HCT116 (cell line): ENCODE measurements around the gene GAL. TPM values are rescaled to one million over a fixed set of nuclear protein-coding genes. Genes with fewer than 3 reads are reported as not detected.

Experiments
- ATAC-seq: fragments of 200-7000 bp; cut with Tn5 transposase; 2 replicates; pipeline ENCODE4 v1.9.1; 2020; ENCODE audit warnings: mild to moderate bottlenecking, moderate library complexity
- BruUV-seq: library from RNA; stranded (reverse); fragments of 400-500 nt; replicated peaks from 2 replicates; lab custom pipeline; 2021; lab: Mats Ljungman, UMichigan
- CTCF ChIA-PET: fragments of 300-600 bp; sonication (Branson Sonifier 250); formaldehyde crosslinking; loops from one replicate; lab custom pipeline; 2021; ENCODE audit warnings: antibody characterized with exemption; lab: Charles Lee
- POLR2A ChIA-PET: fragments of 300-600, 350-600 bp; sonication (Branson Sonifier 250); formaldehyde crosslinking; loops from one replicate; lab custom pipeline; 2021; ENCODE audit warnings: antibody characterized with exemption; lab: Charles Lee
- RAD21 ChIA-PET, 2 experiments: fragments of 300-600 bp; sonication (Branson Sonifier 250); formaldehyde crosslinking; loops; one replicate each; lab custom pipeline; 2023; ENCODE audit warnings: low total read pairs in 2 of 2; ENCODE audit not compliant: uncharacterized antibody in 2 of 2, unreplicated experiment in 2 of 2, low non-redundant PET in 1 of 2; lab: Charles Lee
- DNase-seq: peaks from one replicate; pipeline ENCODE4 v3.0.0-alpha.2; 2010; ENCODE audit warnings: low read depth, low spot score
- H2AFZ ChIP-seq: fragments of 200-600 bp; shearing (Covaris generic), sonication (generic); 2 replicates; pipeline ENCODE4 v1.6.1; 2017; ENCODE audit warnings: low read depth, mixed run types, mixed read lengths, antibody characterized with exemption, low read length; ENCODE audit not compliant: poor library complexity, severe bottlenecking
- H3K27ac ChIP-seq: 2 replicates; pipeline ENCODE4 v1.5.1; 2012; ENCODE audit warnings: low read depth, low read length
- H3K27me3 ChIP-seq: fragments of 200-600 bp; sonication (generic); 2 replicates; pipeline ENCODE4 v1.6.1; 2016; ENCODE audit warnings: mixed run types, low read length, mixed read lengths; ENCODE audit not compliant: insufficient read depth
- H3K36me3 ChIP-seq, 2 experiments: fragments of 200-500 bp in 1 of 2; fragments of 200-600 bp in 1 of 2; sonication (Bioruptor generic) in 1 of 2; sonication (generic) in 1 of 2; 2 replicates each; pipeline versions ENCODE4 v1.5.1 to v1.6.1; 2014 to 2016; ENCODE audit warnings: low read length in 2 of 2, inconsistent platforms in 1 of 2, mixed read lengths in 1 of 2, mixed run types in 1 of 2; ENCODE audit not compliant: insufficient read depth in 2 of 2, control insufficient read depth in 1 of 2
- H3K4me1 ChIP-seq, 2 experiments: fragments of 200-600 bp in 1 of 2; sonication (generic) in 1 of 2; 2 replicates each; pipeline versions ENCODE4 v1.5.1 to v1.6.1; 2012 to 2017; ENCODE audit warnings: low read length in 2 of 2, inconsistent platforms in 1 of 2, mild to moderate bottlenecking in 1 of 2, mixed read lengths in 1 of 2, mixed run types in 1 of 2, moderate library complexity in 1 of 2; ENCODE audit not compliant: insufficient read depth in 2 of 2, control insufficient read depth in 1 of 2
- H3K4me2 ChIP-seq: fragments of 200-600 bp; sonication (generic); 2 replicates; pipeline ENCODE4 v1.6.1; 2017; ENCODE audit warnings: mixed run types, low read length, mixed read lengths
- H3K4me3 ChIP-seq, 2 experiments: fragments of 200-600 bp in 1 of 2; sonication (generic) in 1 of 2; replicated peaks in 1 of 2; 2 replicates each; pipeline ENCODE4 v1.5.1; 2011 to 2016; ENCODE audit warnings: low read length in 2 of 2, control low read depth in 1 of 2, low read depth in 1 of 2, mild to moderate bottlenecking in 1 of 2, mixed read lengths in 1 of 2, mixed run types in 1 of 2
- H3K79me2 ChIP-seq: fragments of 200-600 bp; sonication (generic); 2 replicates; pipeline ENCODE4 v1.6.1; 2017; ENCODE audit warnings: mild to moderate bottlenecking, mixed run types, low read length, moderate library complexity, mixed read lengths; ENCODE audit not compliant: insufficient read depth
- H3K9ac ChIP-seq: fragments of 200-600 bp; sonication (generic); 2 replicates; pipeline ENCODE4 v1.6.1; 2016; ENCODE audit warnings: low read length, mixed read lengths
- H3K9me2 ChIP-seq: fragments of 200-600 bp; sonication (generic), shearing (Covaris generic); 2 replicates; pipeline ENCODE4 v1.6.1; 2017; ENCODE audit warnings: mixed run types, mild to moderate bottlenecking, moderate library complexity; ENCODE audit not compliant: insufficient read depth
- H3K9me3 ChIP-seq, 2 experiments: fragments of 200-500 bp in 1 of 2; fragments of 200-600 bp in 1 of 2; sonication (Bioruptor generic) in 1 of 2; sonication (generic) in 1 of 2; 2 replicates each; pipeline ENCODE4 v1.6.1; 2014 to 2017; ENCODE audit warnings: low read length in 2 of 2, mixed read lengths in 2 of 2, inconsistent platforms in 1 of 2, low read depth in 1 of 2, mild to moderate bottlenecking in 1 of 2, mixed run types in 1 of 2, moderate library complexity in 1 of 2; ENCODE audit not compliant: control insufficient read depth in 1 of 2, insufficient read depth in 1 of 2
- H4K20me1 ChIP-seq: fragments of 200-600 bp; sonication (generic), shearing (Covaris generic); 2 replicates; pipeline ENCODE4 v1.6.1; 2017; ENCODE audit warnings: mixed run types, mild to moderate bottlenecking, moderate library complexity; ENCODE audit not compliant: insufficient read depth
- EZH2phosphoT487 ChIP-seq: fragments of 200-600 bp; IDR thresholded peaks from 2 replicates; pipeline ENCODE4 v1.6.1; 2018; ENCODE audit warnings: antibody characterized with exemption, borderline replicate concordance
- JUND ChIP-seq: IDR thresholded peaks from 2 replicates; pipeline ENCODE4 v1.6.1; 2012
- POLR2A ChIP-seq: IDR thresholded peaks from 2 replicates; pipeline ENCODE4 v1.7.0; 2011; ENCODE audit warnings: borderline replicate concordance; ENCODE audit not compliant: insufficient read depth, insufficient read length; ENCODE audit errors: extremely low read depth
- RAD21 ChIP-seq: IDR thresholded peaks from 2 replicates; pipeline ENCODE4 v1.6.1; 2012; ENCODE audit warnings: low read depth, mild to moderate bottlenecking
- TCF7L2 ChIP-seq: IDR thresholded peaks from 2 replicates; pipeline ENCODE4 v1.7.0; 2011; ENCODE audit warnings: borderline replicate concordance, inconsistent platforms; ENCODE audit not compliant: insufficient read depth, insufficient read length; ENCODE audit errors: extremely low read depth
- ZFX ChIP-seq: fragments of 450-650 bp; IDR thresholded peaks from 2 replicates; pipeline ENCODE4 v1.6.1; 2017
- intact Hi-C: fragments of 100-400 bp; cut with micrococcal nuclease; formaldehyde crosslinking; loops from 2 replicates; pipeline ENCODE4 v1.10.0; 2022
- total RNA-seq: library from RNA; stranded (reverse); gene quantifications from one replicate; pipeline ENCODE4 v1.2.1, GENCODE V29; 2021; ENCODE audit not compliant: unreplicated experiment
- TF ChIP-seq, protein P1 (sequence below): IDR thresholded peaks from 2 replicates; pipeline ENCODE4 v1.6.1; 2012; ENCODE audit warnings: low read depth
- TF ChIP-seq, protein P2 (sequence below): IDR thresholded peaks from 2 replicates; pipeline ENCODE4 v1.6.1; 2012

GAL gene
- total RNA-seq, 1 experiment from 2014 or later: 83.1 TPM

DNA sequence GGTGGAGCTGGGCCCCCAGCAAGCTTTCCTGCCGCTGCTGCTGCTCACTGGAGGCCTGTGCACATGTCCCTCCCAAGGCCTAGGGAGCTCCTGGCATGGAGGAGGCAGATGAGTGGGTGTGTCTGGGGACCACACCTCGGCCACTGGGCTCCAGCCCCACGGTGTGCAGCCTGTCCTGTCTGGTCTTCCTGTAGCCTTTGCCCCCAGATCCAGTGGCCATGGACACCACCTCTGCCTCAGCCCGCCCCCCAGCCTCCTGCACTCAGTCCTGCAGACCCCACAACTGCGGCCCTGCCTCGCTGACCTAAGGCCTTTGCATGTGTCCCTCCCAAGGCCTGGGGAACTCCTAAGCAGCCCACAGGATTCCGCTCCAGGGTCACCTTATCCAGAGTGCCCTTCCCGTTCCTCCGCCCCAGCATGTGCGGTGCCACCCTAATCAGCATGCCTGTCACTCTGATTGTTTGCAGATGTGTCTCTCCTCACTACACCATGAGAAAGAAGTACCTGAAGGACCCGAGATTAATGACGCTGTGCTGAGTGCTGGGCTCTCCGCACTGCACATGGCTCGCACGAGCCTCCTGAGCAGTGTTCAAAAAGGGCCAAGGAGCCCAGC, 8.6 kb downstream of the GAL start:
- RAD21 ChIA-PET: no interaction called here
- no TSS peak for BruUV-seq

DNA sequence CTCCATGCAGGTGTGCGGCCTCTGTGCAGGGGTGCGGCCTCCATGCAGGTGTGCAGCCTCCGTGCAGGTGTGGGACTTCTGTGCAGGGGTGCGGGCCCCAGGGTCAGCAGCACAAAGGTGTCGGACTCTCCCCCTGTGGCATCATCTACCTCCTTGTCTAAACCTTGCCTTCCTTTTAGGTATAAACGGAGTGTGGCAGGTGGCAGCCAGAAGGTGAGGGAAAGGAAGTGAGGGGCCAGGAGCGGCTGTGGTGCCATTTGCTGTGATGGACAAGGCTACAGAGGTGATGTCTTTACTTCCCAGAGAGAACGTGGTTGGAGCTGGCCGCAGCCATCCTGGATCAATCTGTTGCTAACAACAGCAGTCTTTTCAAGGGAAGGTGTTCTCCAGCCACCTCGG, 9.1 kb downstream of the GAL start:
- ChIA-PET CTCF (no interaction called here), POLR2A (no interaction called here), RAD21 (no interaction called here)
- Histone ChIP-seq H3K9me3 (no peaks in the 10 kb centered on the region; a peak in 1 of 4 replicates), H3K9ac (no peak overlapping the region), H3K9me2 (no peaks in the 10 kb centered on the region), H3K36me3 (peaks cover 0 to 15% of the 10 kb centered on the region in 2 experiments; a peak in 1 of 4 replicates), H3K4me2 (no peak overlapping the region), H2AFZ (no peak overlapping the region), H3K79me2 (no peaks in the 10 kb centered on the region), H4K20me1 (no peaks in the 10 kb centered on the region), H3K4me3 (no peak overlapping the region), H3K27ac (no peak overlapping the region), H3K27me3 (no peaks in the 10 kb centered on the region), H3K4me1 (no peaks in the 10 kb centered on the region)
- ATAC-seq (no peak), DNase-seq (no peak)
- TF ChIP-seq, protein P1, sequence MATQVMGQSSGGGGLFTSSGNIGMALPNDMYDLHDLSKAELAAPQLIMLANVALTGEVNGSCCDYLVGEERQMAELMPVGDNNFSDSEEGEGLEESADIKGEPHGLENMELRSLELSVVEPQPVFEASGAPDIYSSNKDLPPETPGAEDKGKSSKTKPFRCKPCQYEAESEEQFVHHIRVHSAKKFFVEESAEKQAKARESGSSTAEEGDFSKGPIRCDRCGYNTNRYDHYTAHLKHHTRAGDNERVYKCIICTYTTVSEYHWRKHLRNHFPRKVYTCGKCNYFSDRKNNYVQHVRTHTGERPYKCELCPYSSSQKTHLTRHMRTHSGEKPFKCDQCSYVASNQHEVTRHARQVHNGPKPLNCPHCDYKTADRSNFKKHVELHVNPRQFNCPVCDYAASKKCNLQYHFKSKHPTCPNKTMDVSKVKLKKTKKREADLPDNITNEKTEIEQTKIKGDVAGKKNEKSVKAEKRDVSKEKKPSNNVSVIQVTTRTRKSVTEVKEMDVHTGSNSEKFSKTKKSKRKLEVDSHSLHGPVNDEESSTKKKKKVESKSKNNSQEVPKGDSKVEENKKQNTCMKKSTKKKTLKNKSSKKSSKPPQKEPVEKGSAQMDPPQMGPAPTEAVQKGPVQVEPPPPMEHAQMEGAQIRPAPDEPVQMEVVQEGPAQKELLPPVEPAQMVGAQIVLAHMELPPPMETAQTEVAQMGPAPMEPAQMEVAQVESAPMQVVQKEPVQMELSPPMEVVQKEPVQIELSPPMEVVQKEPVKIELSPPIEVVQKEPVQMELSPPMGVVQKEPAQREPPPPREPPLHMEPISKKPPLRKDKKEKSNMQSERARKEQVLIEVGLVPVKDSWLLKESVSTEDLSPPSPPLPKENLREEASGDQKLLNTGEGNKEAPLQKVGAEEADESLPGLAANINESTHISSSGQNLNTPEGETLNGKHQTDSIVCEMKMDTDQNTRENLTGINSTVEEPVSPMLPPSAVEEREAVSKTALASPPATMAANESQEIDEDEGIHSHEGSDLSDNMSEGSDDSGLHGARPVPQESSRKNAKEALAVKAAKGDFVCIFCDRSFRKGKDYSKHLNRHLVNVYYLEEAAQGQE: no peak
- TF ChIP-seq JUND: no peak
- no peak for TF ChIP-seq TCF7L2
- TF ChIP-seq, protein P2, sequence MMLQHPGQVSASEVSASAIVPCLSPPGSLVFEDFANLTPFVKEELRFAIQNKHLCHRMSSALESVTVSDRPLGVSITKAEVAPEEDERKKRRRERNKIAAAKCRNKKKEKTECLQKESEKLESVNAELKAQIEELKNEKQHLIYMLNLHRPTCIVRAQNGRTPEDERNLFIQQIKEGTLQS: no peak
- TF ChIP-seq POLR2A: no peak
- no TSS peak for BruUV-seq
- intact Hi-C loops: no loop called here

More for the DNA sequence above, 8.6 kb downstream of the GAL start:
- TF ChIP-seq RAD21 (no peak), JUND (no peak), EZH2phosphoT487 (no peak), ZFX (no peak)
- Histone ChIP-seq H3K36me3 (peaks cover 0 to 15% of the 10 kb centered on the region in 2 experiments; a peak in 1 of 4 replicates), H3K79me2 (no peaks in the 10 kb centered on the region), H3K27ac (no peak overlapping the region), H2AFZ (no peak overlapping the region), H3K4me2 (no peak overlapping the region), H3K9ac (no peak overlapping the region), H4K20me1 (no peaks in the 10 kb centered on the region), H3K27me3 (no peaks in the 10 kb centered on the region), H3K9me2 (no peaks in the 10 kb centered on the region), H3K4me3 (no peak overlapping the region), H3K9me3 (no peaks in the 10 kb centered on the region; a peak in 1 of 4 replicates), H3K4me1 (no peaks in the 10 kb centered on the region)
- DNase-seq (no peak), ATAC-seq (no peak)
- intact Hi-C loops: no loop called here
- ChIA-PET CTCF (no interaction called here), POLR2A (no interaction called here)
